ENCODE results near the gene HNRNPLL.

DNA sequence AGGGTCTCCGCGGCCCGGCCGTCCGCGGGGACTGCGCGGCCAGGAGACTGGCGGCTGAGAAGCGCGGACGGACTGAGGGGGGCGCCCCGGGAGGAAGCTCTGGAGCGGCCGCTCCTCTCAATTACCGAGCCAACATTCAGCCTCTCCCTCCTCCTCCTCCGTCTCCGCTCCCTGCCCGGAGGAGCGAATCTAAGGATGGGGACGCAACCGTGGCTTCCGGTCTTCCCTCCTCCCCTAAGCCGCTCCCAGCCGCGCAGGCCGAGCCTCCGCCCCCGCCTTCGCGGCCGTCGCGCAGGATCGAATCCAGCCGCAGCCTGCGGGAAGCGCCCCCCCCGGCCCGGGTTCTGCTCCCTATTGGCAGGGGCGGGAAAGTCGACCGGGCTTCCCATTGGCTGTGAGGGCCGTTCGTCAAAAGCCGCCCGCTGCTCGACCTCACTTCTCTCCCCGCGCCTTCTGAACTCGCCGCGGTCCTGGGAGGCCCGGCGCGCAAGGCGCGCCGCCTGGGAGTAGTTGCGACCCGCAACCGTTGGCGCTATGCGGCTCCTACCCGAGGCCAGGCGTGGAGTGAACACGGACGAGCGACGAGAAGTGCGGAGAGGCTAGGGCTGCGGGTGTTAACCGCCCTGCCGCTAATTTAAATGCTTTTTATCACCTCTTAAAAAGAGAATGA lies at the start of gene HNRNPLL:
- TF ChIP-seq, protein P1, sequence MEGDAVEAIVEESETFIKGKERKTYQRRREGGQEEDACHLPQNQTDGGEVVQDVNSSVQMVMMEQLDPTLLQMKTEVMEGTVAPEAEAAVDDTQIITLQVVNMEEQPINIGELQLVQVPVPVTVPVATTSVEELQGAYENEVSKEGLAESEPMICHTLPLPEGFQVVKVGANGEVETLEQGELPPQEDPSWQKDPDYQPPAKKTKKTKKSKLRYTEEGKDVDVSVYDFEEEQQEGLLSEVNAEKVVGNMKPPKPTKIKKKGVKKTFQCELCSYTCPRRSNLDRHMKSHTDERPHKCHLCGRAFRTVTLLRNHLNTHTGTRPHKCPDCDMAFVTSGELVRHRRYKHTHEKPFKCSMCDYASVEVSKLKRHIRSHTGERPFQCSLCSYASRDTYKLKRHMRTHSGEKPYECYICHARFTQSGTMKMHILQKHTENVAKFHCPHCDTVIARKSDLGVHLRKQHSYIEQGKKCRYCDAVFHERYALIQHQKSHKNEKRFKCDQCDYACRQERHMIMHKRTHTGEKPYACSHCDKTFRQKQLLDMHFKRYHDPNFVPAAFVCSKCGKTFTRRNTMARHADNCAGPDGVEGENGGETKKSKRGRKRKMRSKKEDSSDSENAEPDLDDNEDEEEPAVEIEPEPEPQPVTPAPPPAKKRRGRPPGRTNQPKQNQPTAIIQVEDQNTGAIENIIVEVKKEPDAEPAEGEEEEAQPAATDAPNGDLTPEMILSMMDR (IDR thresholded peaks at IDR 0.05), result peak in 1 of 3 experiments; percentile 2
- TF ChIP-seq POLR2A (IDR thresholded peaks at IDR 0.05), result peak; percentile 99

Measured in testis (tissue), 2 donors.